Activated CD8-positive, alpha-beta memory T cell treated with anti-CD3 and anti-CD28 coated beads for 48 hours (primary cell): ENCODE data around the gene STAT1.

Source experiments
- DNase-seq, 3 experiments: peaks; one replicate each; pipeline ENCODE4 v3.0.0-alpha.2; 2020; ENCODE audit warnings: low read depth in 2 of 3, low spot score in 2 of 3

The STAT1 gene

DNA sequence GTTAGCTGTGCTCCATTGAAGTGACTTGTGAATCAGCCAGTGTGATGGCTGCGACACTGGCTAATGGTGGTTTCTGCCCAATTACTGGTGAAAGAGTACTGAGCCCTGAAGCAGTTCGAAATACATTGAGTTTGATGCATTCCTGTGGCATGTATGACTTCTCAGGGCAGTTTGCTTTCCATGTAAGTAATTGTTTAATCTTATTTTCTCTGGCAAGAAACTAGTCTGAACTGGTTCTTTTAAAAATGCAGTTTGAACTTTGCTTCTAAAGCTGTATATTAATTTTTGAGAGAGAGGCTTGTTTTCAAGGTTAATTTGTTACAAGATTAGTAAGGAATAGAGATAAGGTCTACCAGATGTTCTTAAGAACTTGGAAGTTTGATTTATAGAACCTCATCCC, 86.7 kb downstream of the STAT1 start:
- no peak for DNase-seq

DNA sequence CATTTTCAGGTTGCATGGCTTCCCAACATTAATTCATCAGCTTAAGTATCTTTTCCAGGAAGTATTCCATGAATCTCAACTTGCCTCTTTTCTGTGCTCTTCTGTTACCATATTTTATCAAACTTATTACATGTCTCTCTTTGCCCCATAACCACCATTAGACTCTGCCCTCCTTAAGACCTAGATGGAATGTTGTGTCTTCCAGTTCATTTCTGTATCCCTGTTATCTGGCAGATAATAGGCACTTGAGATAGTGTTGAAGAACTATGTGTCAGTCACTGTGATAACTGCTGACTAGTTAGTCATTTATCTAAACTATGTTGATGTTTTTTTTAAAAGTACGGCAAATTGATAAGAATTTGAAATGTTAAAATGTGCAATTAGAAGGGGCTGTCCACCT, 91.6 kb downstream of the STAT1 start:
- DNase-seq, result no peak

DNA sequence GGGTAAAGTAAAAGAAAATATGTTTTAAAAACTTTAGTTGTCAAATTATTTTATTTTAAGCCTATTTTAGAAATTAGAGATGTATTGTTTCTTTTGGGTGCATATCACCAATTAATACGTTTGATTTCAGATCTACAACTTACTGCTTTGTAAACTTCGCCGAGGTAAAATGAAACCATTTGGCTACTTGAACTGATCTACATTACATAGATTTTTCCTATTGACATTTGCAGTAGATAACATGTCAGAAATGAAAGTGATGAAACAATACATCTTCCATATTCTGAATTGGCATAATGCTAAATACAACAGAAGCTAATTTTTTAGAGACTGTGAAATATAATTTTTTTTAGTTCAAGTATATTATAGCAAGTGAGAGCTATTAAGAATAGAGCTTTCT, 93.9 kb downstream of the STAT1 start:
- no peak for DNase-seq
